ENCODE results near the gene ABHD15. TPM values are rescaled to one million over a fixed set of nuclear protein-coding genes. Genes with fewer than 3 reads are reported as not detected.

Gene ABHD15
- polyA plus RNA-seq, 1 donor from 2014 or later, result 0.21 TPM

DNA sequence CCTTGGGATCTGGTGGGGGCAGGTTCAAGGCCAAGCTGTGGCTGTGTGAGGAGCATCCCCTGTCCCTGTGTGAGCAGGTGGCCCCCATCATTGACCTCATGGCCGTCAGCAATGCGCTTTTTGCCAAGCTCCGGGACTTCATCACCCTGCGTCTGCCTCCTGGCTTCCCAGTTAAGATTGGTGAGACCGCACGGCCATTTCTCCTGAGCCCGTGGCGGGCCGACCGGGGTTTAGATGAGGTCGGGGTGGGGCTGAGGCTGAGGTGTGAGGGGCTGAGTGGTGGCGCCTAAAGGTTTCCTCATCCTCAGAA, 45.2 kb upstream of the ABHD15 start:
- H3K4me2 ChIP-seq (ENCODE audit: low read length), result no peak overlapping the region
- no peak overlapping the region for H3K4me3 ChIP-seq (ENCODE audit: low read length)
- no peak overlapping the region for H3K9ac ChIP-seq (ENCODE audit: low read length)
- no peaks in the 10 kb centered on the region for H4K20me1 ChIP-seq (ENCODE audit: insufficient read depth)
- peaks cover 24% of the 10 kb centered on the region for H3K27me3 ChIP-seq (ENCODE audit: insufficient read depth, low read depth, low read length)
- H3K27ac ChIP-seq (ENCODE audit: low read length), result no peak overlapping the region
- no peaks in the 10 kb centered on the region for H3F3A ChIP-seq (ENCODE audit: insufficient read depth, low read length, poor library complexity, severe bottlenecking)
- no peak overlapping the region for H2AFZ ChIP-seq (ENCODE audit: low read depth, low read length)
- TF ChIP-seq, protein P1, sequence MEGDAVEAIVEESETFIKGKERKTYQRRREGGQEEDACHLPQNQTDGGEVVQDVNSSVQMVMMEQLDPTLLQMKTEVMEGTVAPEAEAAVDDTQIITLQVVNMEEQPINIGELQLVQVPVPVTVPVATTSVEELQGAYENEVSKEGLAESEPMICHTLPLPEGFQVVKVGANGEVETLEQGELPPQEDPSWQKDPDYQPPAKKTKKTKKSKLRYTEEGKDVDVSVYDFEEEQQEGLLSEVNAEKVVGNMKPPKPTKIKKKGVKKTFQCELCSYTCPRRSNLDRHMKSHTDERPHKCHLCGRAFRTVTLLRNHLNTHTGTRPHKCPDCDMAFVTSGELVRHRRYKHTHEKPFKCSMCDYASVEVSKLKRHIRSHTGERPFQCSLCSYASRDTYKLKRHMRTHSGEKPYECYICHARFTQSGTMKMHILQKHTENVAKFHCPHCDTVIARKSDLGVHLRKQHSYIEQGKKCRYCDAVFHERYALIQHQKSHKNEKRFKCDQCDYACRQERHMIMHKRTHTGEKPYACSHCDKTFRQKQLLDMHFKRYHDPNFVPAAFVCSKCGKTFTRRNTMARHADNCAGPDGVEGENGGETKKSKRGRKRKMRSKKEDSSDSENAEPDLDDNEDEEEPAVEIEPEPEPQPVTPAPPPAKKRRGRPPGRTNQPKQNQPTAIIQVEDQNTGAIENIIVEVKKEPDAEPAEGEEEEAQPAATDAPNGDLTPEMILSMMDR (IDR thresholded peaks at IDR 0.05; ENCODE audit: poor library complexity, severe bottlenecking), result no peak
- no peak for TF ChIP-seq POLR2AphosphoS5 (IDR thresholded peaks at IDR 0.05)
- TF ChIP-seq TAF1 (IDR thresholded peaks at IDR 0.05; ENCODE audit: low read depth), result no peak
- TF ChIP-seq SMC3 (conservative IDR thresholded peaks at IDR 0.05; ENCODE audit: poor library complexity), result no peak
- TF ChIP-seq EP300 (conservative IDR thresholded peaks at IDR 0.05; ENCODE audit: poor library complexity, severe bottlenecking), result no peak
- TF ChIP-seq, protein P2, sequence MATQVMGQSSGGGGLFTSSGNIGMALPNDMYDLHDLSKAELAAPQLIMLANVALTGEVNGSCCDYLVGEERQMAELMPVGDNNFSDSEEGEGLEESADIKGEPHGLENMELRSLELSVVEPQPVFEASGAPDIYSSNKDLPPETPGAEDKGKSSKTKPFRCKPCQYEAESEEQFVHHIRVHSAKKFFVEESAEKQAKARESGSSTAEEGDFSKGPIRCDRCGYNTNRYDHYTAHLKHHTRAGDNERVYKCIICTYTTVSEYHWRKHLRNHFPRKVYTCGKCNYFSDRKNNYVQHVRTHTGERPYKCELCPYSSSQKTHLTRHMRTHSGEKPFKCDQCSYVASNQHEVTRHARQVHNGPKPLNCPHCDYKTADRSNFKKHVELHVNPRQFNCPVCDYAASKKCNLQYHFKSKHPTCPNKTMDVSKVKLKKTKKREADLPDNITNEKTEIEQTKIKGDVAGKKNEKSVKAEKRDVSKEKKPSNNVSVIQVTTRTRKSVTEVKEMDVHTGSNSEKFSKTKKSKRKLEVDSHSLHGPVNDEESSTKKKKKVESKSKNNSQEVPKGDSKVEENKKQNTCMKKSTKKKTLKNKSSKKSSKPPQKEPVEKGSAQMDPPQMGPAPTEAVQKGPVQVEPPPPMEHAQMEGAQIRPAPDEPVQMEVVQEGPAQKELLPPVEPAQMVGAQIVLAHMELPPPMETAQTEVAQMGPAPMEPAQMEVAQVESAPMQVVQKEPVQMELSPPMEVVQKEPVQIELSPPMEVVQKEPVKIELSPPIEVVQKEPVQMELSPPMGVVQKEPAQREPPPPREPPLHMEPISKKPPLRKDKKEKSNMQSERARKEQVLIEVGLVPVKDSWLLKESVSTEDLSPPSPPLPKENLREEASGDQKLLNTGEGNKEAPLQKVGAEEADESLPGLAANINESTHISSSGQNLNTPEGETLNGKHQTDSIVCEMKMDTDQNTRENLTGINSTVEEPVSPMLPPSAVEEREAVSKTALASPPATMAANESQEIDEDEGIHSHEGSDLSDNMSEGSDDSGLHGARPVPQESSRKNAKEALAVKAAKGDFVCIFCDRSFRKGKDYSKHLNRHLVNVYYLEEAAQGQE (IDR thresholded peaks at IDR 0.05; ENCODE audit: borderline replicate concordance), result no peak
- no peak for TF ChIP-seq MXI1 (conservative IDR thresholded peaks at IDR 0.05; ENCODE audit: poor library complexity, severe bottlenecking)
- no peak for TF ChIP-seq RAD21 (conservative IDR thresholded peaks at IDR 0.05)
- TF ChIP-seq EZH2 (IDR thresholded peaks at IDR 0.05; ENCODE audit: borderline replicate concordance, insufficient read depth, low read length, poor library complexity, severe bottlenecking), result no peak
- H3K36me3 ChIP-seq (ENCODE audit: insufficient read depth, low read length), result peaks cover 10% of the 10 kb centered on the region
- no peaks in the 10 kb centered on the region for H3K9me2 ChIP-seq (ENCODE audit: insufficient read depth, low read length)
- H3K79me2 ChIP-seq (replicated peaks; ENCODE audit: insufficient read depth, low read length), result peaks cover 2% of the 10 kb centered on the region
- H3K9me3 ChIP-seq (ENCODE audit: low read length), result peaks cover 4% of the 10 kb centered on the region

DNA sequence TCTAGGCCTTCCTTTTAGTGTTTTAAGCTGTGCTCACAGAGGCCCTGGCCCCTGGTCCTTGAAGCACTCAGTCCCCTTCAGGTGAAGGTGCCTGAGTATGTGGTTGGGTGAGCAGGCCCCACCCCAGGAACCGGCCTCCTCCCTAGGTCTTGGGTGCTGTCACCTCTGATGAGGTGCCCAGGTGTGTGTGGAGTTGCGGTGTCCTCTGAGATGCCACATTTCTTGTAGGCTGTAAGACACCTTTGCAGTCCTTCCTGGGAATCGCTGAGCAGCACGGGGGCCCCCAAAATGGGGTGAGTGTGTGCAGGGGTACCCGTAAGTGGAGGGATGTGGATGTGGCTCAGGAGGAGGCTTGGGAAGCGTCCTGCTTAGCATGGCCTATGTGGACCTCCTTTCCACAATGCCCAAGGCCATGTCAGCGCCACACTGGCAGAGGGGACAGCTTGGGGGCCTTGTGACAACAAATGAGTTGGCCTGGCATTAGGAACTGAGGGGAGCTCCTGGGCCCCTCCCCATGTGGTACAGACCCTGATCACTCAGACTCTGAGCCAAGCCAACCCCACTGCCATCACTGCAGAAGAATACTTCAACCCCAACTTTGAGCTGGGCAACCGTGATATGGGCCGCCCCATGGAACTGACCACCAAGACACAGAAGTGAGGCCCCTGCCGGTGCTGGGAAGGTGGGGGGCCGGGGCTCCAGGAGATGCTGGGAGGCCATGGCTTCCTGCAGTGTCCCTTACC, 44.7 kb upstream of the ABHD15 start:
- Histone ChIP-seq H3K9me2 (ENCODE audit: insufficient read depth, low read length) (no peaks in the 10 kb centered on the region), H3K27ac (ENCODE audit: low read length) (no peak overlapping the region), H4K20me1 (ENCODE audit: insufficient read depth) (no peaks in the 10 kb centered on the region), H3F3A (ENCODE audit: insufficient read depth, low read length, poor library complexity, severe bottlenecking) (no peaks in the 10 kb centered on the region), H3K4me3 (ENCODE audit: low read length) (no peak overlapping the region), H2AFZ (ENCODE audit: low read depth, low read length) (no peak overlapping the region), H3K9me3 (ENCODE audit: low read length) (peaks cover under 1% of the 10 kb centered on the region), H3K79me2 (replicated peaks; ENCODE audit: insufficient read depth, low read length) (peaks cover 5% of the 10 kb centered on the region), H3K4me2 (ENCODE audit: low read length) (no peak overlapping the region), H3K27me3 (ENCODE audit: insufficient read depth, low read depth, low read length) (peaks cover 19% of the 10 kb centered on the region), H3K9ac (ENCODE audit: low read length) (no peak overlapping the region), H3K36me3 (ENCODE audit: insufficient read depth, low read length) (peaks cover 10% of the 10 kb centered on the region)
- TF ChIP-seq EZH2 (IDR thresholded peaks at IDR 0.05; ENCODE audit: borderline replicate concordance, insufficient read depth, low read length, poor library complexity, severe bottlenecking) (no peak), RAD21 (conservative IDR thresholded peaks at IDR 0.05) (no peak), SMC3 (conservative IDR thresholded peaks at IDR 0.05; ENCODE audit: poor library complexity) (no peak)
- TF ChIP-seq, protein P1 (IDR thresholded peaks at IDR 0.05; ENCODE audit: poor library complexity, severe bottlenecking), result no peak
